ENCODE data around the gene CYP2W1.

GRCh38 chr7:988426-988911, 5.5 kb downstream of the CYP2W1 start:
- no peak for TF ChIP-seq ZNF561 (tag by site-specific recombination; IDR thresholded peaks at IDR 0.05; ENCODE audit: borderline replicate concordance)
- TF ChIP-seq OSR2 (tag by site-specific recombination; IDR thresholded peaks at IDR 0.05) = no peak
- no peak for TF ChIP-seq ZNF621 (tag by site-specific recombination; IDR thresholded peaks at IDR 0.05)
- no peak for TF ChIP-seq ZNF302 (tag by site-specific recombination; IDR thresholded peaks at IDR 0.05; ENCODE audit: low read depth)

Measured in HEK293 (cell line).